Measurements from ENCODE around the gene HCFC2.

The HCFC2 gene

DNA sequence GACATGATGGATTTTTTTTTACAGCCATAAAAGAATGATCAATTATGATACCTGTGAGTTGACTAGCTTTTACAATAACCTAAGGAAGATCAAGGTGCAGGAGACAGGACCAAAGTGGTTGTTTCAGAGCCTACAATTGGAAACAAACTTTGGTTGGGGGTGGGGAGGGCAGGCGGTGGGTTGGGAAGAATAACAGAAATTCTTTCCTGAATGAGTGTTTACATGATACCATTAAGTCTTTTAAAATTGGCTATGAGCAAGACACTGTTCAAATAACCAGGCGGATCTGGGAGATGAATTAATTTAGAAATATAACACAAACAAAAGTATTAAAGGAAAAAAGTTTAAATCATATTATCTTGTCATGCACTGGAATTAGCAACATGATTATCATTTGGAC lies 66.4 kb downstream of the HCFC2 start:
- no peak overlapping the region for H3K27ac Mint-ChIP-seq
- no peaks in the 10 kb centered on the region for H3K27me3 Mint-ChIP-seq
- ATAC-seq = no peak
- peaks cover 12% of the 10 kb centered on the region for H3K4me1 Mint-ChIP-seq
- H3K4me3 Mint-ChIP-seq = no peak overlapping the region
- DNase-seq = no peak
- no peaks in the 10 kb centered on the region for H3K9me3 Mint-ChIP-seq

DNA sequence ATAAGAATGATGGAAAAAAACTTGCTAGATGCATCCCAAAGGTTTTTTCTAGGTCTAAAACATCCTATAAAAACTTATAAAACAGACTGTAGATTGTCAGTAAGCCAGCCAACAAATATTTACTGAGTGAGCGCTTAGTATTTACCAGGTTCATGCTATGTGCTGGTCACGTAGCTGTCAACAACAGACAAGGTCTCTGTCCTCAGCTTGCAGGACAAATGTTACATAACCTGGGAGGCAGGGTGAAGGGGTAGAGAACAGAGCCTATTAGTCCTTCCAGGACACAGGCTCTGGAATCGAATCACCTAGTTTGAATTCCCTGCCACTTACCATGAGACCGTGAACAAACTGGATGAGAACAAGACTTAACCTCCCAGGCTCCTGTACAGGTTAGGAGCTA lies 67.3 kb downstream of the HCFC2 start:
- Mint-ChIP-seq H3K27me3 (no peaks in the 10 kb centered on the region), H3K4me1 (peaks cover 21% of the 10 kb centered on the region), H3K4me3 (no peak overlapping the region), H3K9me3 (no peaks in the 10 kb centered on the region), H3K27ac (no peak overlapping the region)
- ATAC-seq = no peak
- no peak for DNase-seq

DNA sequence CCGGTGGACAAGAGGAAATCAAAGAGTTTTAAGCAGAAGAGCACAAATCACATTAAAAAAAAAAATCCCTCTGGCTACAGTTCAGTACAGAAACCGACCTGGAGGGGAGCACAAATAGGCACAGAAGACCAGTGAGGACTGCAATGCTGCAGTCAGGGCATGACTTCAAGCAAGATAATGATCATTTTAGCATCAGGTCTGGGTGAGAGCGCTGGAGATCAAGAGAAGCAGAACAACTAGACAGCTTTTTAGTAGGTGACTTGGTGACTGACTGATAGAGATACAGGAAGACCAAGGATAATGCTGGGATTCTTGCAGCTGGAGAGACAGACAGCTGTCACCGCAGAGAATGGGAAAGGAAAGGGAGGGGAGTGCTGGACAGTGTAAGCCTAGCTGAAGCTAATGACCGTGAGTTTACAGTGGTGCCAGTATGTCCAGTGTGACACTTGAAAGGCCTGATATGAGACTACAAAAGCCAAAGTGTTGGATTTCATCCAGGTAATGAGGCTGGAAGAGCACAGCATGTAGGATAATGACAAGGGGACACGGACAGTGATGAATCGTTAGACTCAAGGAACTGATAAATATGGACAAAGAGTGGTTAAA lies 68.1 kb downstream of the HCFC2 start:
- Mint-ChIP-seq H3K27me3 (no peaks in the 10 kb centered on the region), H3K27ac (no peak overlapping the region), H3K9me3 (no peaks in the 10 kb centered on the region), H3K4me1 (peaks cover 21% of the 10 kb centered on the region), H3K4me3 (no peak overlapping the region)
- no peak for DNase-seq
- ATAC-seq = no peak

DNA sequence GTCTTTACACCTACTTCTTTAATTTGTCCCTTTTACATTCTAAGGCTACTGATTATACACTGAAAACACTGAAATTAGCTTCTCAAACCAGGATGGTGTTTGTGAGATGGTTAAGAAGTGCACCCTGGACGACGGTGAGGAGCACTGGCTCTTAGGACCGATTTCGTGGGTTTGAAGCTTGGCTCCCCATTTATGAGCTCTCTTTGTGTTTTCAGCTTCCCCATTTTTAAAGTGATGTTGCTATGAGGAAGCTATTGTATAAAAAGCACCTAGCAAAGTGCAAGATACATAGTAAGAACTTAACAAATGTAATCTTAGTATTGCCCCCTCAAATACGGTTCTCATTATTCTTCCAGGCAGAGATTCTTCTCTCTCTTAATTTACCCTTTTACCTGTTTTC lies 69.0 kb downstream of the HCFC2 start:
- no peak for DNase-seq
- Mint-ChIP-seq H3K27me3 (no peaks in the 10 kb centered on the region), H3K4me3 (no peak overlapping the region), H3K4me1 (peaks cover 21% of the 10 kb centered on the region), H3K27ac (no peak overlapping the region), H3K9me3 (no peaks in the 10 kb centered on the region)
- no peak for ATAC-seq

DNA sequence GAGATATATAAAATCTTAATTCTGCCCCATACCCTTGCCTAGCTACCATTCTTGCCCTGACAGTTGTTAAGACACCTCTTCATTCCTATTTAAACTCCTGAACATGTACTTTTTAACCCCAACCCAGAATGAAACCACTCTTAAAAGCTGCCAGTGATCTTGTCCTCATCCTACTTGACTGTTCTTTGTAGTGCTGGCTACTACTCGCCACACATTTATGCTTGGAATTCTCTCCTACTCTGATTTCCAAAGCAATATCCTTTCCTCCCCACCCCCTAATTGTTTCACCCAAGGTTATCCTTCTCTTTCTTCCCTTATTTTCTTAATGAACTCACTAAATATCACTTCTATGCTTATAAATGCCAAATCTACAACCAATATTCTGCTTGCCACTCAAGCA lies 69.5 kb downstream of the HCFC2 start:
- DNase-seq (no peak), ATAC-seq (no peak)
- peaks cover 21% of the 10 kb centered on the region for H3K4me1 Mint-ChIP-seq
- H3K4me3 Mint-ChIP-seq = no peak overlapping the region
- H3K27me3 Mint-ChIP-seq = no peaks in the 10 kb centered on the region
- H3K9me3 Mint-ChIP-seq = no peaks in the 10 kb centered on the region
- H3K27ac Mint-ChIP-seq = no peak overlapping the region

DNA sequence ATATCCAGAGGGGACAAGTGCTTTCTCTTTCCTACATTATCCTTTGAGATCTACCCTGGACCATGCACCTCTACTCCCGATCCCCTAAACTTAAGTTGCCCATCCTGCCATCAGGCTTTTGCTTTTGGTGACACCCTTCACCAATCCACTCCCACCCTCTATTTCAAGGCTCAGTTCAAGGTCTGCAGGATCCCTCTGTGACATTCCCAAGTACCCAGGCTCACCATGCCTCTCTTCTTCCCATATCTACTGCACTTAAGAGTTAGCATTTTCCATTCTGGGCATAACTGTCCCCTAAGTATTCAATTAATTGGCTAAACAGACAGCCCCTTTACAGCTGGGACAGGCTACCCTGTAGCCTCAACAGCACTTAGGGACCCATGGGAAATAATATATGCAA lies 70.6 kb downstream of the HCFC2 start:
- Mint-ChIP-seq H3K27ac (no peak overlapping the region), H3K9me3 (no peaks in the 10 kb centered on the region)

DNA sequence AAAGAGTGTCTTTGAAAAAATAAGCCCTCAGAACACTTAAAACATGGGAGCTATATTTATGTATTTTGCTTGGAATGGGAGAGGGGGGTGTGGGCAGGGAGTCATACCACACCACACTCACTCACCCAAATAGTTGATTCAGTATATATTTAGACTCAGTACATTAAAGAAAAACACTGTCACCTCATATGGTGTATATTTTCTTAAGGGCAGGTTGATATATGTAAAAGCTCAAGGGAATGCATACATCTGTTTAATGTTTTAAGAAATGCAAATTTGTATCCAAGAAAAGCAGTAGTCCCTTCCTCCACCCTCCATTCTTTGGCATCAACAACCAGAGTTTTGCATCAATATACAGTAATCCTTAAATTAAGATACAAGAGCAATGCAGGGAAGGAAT lies 72.2 kb downstream of the HCFC2 start:
- peak overlapping the region; percentile 80 to 84 for H3K4me3 Mint-ChIP-seq
- peak overlapping the region in 1 of 2 donors; percentile 91 for H3K27ac Mint-ChIP-seq
- no peak for ATAC-seq
- no peak for DNase-seq
- peaks cover 21% of the 10 kb centered on the region for H3K4me1 Mint-ChIP-seq
- H3K27me3 Mint-ChIP-seq = peaks cover 8% of the 10 kb centered on the region
- no peaks in the 10 kb centered on the region for H3K9me3 Mint-ChIP-seq

More for the DNA sequence above, 70.6 kb downstream of the HCFC2 start:
- DNase-seq (no peak), ATAC-seq (no peak)
- no peak overlapping the region for H3K4me3 Mint-ChIP-seq
- H3K27me3 Mint-ChIP-seq = no peaks in the 10 kb centered on the region
- peaks cover 21% of the 10 kb centered on the region for H3K4me1 Mint-ChIP-seq

DNA sequence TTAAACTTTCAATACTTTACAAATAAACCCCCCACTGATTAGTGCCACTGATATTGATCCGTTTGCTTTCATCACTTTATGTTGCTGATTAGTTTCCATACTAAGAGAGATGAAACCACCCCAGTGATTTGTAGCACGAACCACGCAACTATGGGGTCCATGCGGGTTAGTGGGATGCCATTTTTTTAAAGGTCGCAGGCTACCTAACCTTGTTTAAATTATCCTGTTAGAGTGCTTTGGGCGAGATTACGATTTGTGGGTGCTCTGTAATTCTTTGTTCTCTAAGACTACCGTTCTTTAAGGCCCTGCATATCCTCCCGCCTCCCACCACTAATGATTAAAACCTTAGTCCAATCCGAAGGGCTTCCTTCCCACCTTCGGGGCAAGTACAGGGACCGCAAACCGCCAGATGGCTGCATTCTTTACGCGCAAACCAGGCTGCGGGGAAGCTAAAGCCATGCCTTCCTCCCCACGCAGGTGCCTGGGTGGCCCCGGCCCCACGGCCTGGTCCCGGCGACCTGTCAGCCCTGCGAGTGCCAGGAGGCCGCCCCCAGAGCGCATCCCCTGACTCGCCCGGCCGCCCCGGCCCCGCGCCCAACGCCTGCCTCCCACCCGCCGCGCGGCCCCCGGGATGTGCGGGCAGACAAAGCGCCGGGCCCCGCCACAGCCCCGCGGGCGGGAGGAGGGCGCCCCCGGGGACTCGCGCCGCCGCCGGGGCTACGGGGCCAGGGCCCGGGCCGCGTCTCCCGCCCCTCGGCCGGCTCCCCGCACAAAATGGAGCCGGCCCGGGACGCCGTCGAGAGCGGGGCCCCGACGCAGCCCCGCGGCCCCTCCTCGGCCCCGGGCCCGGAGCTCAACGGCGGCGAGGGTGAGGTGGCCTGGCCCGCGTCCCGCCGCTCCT lies 72.9 kb downstream of the HCFC2 start:
- H3K4me1 Mint-ChIP-seq = peaks cover 17% of the 10 kb centered on the region
- no peaks in the 10 kb centered on the region for H3K9me3 Mint-ChIP-seq
- peaks cover 15% of the 10 kb centered on the region for H3K27me3 Mint-ChIP-seq
- peak; percentile 54 to 70 for DNase-seq
- ATAC-seq = peak; percentile 53
- H3K4me3 Mint-ChIP-seq = peak overlapping the region; percentile 80 to 84
- peak overlapping the region; percentile 91 for H3K27ac Mint-ChIP-seq

DNA sequence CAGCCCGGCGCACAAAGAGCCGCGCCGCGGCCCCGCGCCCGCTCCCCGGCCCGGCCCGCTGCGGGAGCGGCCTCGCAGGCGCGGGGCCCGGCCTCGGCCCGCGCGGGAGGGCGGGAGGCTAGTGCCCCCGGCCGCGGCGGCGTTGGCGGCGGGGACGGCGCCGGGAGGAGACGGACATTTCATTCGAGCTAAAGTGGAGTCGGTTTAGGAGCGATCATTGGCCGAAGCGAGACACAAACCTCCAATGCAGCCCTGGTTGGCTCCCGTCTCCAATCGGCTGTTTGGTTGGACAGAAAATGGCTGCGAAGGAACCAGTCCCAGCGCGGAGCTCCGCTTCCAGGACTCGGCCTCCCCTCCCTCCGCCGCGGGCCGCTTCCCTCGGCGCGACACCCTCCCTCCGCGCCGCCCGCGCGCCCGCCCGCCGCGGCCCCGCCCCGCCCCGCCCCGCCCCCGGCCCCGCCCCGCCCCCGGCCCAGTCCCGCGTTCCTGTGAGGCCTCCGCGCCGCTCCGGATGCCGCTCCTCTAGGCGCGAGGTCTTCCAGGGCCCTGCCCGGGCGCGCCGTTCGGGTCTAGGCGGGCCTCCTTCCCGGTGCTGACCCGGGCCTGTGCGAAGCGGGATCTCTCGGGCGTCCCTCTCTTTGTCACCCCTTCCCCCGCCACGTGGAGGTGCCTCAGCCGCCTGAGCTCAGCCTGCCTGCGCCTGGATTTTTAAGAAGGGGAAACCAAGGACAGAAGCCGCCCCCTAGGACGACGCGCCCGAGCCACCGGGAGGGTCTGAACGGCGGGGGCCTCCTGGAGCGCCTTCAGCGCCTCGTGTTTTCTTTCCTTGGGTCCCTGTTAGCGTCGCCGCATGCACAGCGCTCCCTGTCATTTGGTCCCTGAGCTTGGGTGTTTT lies 73.8 kb downstream of the HCFC2 start, which contains the start of gene NFYB:
Gene NFYB, minus strand, starts transcription at position 309 of the 895 bp plus-strand sequence. CDS start 2,757 bp downstream, outside the sequence.
- H3K4me3 Mint-ChIP-seq = peak within 1 kb of the TSS; percentile 80 to 84
- ATAC-seq = peak; percentile 94
- no peaks in the 10 kb centered on the region for H3K9me3 Mint-ChIP-seq
- H3K4me1 Mint-ChIP-seq = peaks cover 12% of the 10 kb centered on the region
- H3K27me3 Mint-ChIP-seq = peaks cover 16% of the 10 kb centered on the region
- peak; percentile 94 for DNase-seq
- peak within 1 kb of the TSS; percentile 91 for H3K27ac Mint-ChIP-seq

DNA sequence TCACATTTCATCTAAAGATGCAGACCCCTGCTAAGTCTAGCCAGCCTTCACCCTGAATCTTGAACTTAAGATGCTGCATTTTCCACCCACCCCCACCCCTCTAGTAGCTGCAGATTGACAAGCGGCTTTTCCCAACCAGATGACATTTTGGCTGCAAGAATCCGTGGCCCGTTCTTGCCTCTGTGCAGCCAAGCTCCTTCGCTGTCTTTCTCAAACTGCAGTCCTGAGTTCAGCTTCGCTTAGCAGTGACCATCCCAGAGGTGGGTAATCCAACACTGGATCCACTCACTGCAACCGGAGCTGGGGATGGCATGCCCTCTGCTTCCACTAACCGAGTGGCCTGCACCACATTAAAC lies 74.4 kb downstream of the HCFC2 start:
- H3K27ac Mint-ChIP-seq = peak overlapping the region; percentile 42 to 50
- peaks cover 16% of the 10 kb centered on the region for H3K27me3 Mint-ChIP-seq
- peaks cover 12% of the 10 kb centered on the region for H3K4me1 Mint-ChIP-seq
- no peak for DNase-seq
- no peak for ATAC-seq
- H3K9me3 Mint-ChIP-seq = no peaks in the 10 kb centered on the region
- H3K4me3 Mint-ChIP-seq = peak overlapping the region; percentile 48 to 62

DNA sequence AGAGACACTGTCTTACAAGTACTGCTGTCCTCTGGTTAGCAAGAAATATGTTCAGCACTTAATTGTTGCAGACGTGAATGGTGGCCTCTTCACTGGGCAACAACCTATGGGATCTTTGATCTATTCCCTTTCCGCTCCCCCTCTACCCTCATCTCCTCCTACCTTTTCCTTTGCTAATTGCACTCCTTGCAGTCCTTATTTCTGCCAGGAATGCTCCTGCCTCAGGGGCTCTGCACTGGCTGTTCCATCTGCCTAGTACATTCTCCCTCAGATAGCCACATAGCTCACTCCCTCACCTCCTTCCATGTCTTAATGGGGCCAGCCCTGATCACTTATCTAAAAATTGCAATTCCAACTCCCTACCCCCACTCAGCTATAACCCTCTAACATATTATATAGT lies 78.2 kb downstream of the HCFC2 start:
- no peak overlapping the region for H3K27ac Mint-ChIP-seq
- no peak for ATAC-seq
- H3K4me3 Mint-ChIP-seq = no peak overlapping the region
- no peaks in the 10 kb centered on the region for H3K4me1 Mint-ChIP-seq
- H3K27me3 Mint-ChIP-seq = peaks cover 16% of the 10 kb centered on the region
- no peak for DNase-seq
- peaks cover 6 to 9% of the 10 kb centered on the region in 2 donors for H3K9me3 Mint-ChIP-seq

DNA sequence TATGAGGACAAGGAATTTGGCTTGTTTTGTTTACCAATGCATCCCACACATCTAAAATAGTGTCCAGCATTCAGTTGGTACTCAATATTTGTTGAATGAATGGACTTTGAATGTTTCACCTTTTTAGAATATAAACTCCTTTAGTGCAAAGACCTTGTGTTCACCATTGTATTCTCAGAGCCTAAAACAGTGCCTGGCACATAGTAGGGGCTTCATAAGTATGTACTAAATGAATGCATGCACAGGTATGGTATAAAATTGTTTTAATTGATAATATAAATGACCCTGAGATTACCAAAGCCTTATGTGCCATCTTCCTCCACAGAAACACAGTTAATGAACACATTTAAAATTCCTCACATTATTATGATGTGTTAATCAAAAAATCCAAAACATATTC lies 78.7 kb downstream of the HCFC2 start:
- H3K9me3 Mint-ChIP-seq = peaks cover 6 to 9% of the 10 kb centered on the region in 2 donors
- no peak overlapping the region for H3K27ac Mint-ChIP-seq

DNA sequence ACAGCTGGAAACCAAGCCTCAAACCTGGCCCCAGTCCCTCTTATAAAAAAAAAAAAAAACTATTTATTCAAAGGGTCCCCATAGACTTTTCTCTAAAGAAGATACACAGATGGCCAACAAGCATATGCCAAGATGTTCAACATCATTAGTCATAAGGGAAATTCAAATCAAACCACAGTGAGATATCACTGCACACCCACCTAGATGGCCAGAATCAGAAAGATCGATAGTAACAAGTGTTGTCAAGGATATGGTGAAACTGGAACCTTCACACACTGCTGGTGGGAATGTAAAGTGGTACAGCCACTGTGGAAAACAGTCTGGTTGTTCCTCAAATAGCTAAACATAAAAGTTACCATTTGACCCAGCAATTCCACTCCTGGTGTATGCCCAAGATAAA lies 79.6 kb downstream of the HCFC2 start:
- ATAC-seq (no peak), DNase-seq (no peak)
- Mint-ChIP-seq H3K4me1 (no peaks in the 10 kb centered on the region), H3K27me3 (peaks cover 26% of the 10 kb centered on the region), H3K4me3 (no peak overlapping the region), H3K9me3 (peaks cover 6 to 9% of the 10 kb centered on the region in 2 donors), H3K27ac (no peak overlapping the region)

More for the DNA sequence above, 78.7 kb downstream of the HCFC2 start:
- no peak for DNase-seq
- ATAC-seq = no peak
- Mint-ChIP-seq H3K4me1 (no peaks in the 10 kb centered on the region), H3K27me3 (peaks cover 16% of the 10 kb centered on the region), H3K4me3 (no peak overlapping the region)

DNA sequence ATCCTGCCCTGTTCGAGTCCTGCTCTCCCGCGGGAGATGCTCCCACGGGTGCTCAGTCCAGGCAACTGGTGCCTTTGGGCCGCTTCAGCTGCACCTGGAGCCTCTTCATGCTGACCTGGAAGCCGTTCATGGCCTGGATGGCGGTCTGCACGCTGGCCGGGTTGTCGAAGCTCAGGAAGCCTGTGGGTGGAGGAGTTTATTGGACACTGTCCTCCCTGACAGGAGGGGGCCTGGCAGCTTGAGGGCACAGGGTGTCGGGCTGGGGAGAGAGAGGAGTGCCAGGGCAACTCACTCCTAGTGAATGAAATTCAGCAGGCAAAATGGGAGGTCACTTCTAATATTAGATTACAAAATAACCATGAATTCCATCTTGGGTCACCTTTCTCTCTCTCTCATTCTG lies 83.0 kb downstream of the HCFC2 start:
- Mint-ChIP-seq H3K9me3 (peaks cover 6 to 9% of the 10 kb centered on the region in 2 donors), H3K27ac (no peak overlapping the region), H3K4me1 (no peaks in the 10 kb centered on the region), H3K27me3 (peaks cover 26% of the 10 kb centered on the region), H3K4me3 (no peak overlapping the region)
- DNase-seq (no peak), ATAC-seq (no peak)

DNA sequence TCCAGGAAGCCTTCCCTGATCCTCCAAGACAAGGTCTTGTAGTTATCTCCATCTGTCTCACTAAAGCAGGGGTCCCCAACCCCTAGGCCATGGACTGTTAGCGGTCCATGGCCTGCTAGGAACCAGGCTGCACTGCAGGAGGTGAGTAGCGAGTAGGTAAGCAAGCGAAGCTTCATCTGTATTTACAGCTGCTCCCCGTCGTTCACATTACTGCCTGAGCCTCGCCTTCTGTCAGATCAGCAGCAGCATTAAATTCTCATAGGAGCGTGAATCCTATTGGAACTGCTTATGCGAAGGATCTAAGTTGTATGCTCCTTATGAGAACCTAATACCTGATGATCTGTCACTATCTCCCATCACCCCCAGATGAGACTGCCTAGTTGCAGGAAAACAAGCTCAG lies 86.1 kb downstream of the HCFC2 start:
- Mint-ChIP-seq H3K4me1 (peaks cover 8% of the 10 kb centered on the region), H3K27me3 (peaks cover 26% of the 10 kb centered on the region), H3K4me3 (no peak overlapping the region), H3K9me3 (peaks cover 4 to 5% of the 10 kb centered on the region in 2 donors), H3K27ac (peak overlapping the region in 1 of 2 donors; percentile 8)
- DNase-seq = no peak
- no peak for ATAC-seq

Data from stimulated activated naive CD8-positive, alpha-beta T cell treated with anti-CD3 and anti-CD28 coated beads, Interleukin-15, amount 100 ng/mL, for 72 hours (primary cell).